ENCODE measurements around the gene TH. TPM values are rescaled to one million over a fixed set of nuclear protein-coding genes. Genes with fewer than 3 reads are reported as not detected.
A peak's percentile ranks its signal among the peaks of the same experiment; 100 is the strongest.

Gene TH
- total RNA-seq, 2 donors from 2014 or later: not detected

DNA sequence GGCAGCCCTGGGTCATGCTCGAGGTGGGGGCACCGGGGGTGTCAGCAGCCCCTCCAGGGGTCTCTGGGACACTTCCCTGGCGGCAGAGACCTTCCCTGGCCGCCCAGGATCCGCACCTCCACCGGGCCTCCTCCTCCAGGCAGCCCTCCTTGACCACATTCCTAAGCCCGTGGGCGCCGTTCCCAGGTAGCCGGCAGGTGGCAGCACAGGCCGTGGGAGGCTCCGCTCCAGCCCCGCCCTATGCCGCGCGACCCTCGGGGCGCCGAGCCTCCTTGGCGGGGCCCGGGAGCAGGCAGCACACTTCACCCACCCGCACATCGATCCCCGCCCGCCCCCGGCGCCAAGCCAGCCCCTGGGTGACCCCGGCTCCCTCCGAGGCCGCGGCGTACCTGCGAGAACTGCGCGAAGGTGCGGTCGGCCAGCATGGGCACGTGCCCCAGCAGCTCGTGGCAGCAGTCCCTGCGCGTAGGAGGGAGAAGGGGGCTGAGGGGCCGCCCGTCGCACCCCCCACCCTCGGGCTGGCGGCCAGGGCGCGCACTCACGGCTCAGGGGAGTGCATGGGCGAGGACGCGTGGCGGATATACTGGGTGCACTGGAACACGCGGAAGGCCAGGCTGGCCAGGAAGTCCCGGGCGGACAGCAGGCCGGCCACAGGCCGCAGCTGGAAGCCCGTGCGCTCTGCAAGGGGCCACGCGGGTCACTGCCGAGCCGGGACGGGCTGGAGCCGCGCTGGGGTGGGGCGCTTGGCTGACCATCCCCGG is 5.3 kb downstream of the TH start:
- Histone ChIP-seq H3K27ac (no peak overlapping the region), H3K9me3 (no peaks in the 10 kb centered on the region), H3K27me3 (no peaks in the 10 kb centered on the region), H3K4me3 (peak overlapping the region in 1 of 2 donors; percentile 40), H3K4me1 (peaks cover 0 to 16% of the 10 kb centered on the region in 2 donors), H3K36me3 (no peaks in the 10 kb centered on the region)
- TF ChIP-seq, protein P1, sequence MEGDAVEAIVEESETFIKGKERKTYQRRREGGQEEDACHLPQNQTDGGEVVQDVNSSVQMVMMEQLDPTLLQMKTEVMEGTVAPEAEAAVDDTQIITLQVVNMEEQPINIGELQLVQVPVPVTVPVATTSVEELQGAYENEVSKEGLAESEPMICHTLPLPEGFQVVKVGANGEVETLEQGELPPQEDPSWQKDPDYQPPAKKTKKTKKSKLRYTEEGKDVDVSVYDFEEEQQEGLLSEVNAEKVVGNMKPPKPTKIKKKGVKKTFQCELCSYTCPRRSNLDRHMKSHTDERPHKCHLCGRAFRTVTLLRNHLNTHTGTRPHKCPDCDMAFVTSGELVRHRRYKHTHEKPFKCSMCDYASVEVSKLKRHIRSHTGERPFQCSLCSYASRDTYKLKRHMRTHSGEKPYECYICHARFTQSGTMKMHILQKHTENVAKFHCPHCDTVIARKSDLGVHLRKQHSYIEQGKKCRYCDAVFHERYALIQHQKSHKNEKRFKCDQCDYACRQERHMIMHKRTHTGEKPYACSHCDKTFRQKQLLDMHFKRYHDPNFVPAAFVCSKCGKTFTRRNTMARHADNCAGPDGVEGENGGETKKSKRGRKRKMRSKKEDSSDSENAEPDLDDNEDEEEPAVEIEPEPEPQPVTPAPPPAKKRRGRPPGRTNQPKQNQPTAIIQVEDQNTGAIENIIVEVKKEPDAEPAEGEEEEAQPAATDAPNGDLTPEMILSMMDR (IDR thresholded peaks at IDR 0.05): peak; percentile 23 to 74
- no peak for DNase-seq (ENCODE audit: low spot score)

DNA sequence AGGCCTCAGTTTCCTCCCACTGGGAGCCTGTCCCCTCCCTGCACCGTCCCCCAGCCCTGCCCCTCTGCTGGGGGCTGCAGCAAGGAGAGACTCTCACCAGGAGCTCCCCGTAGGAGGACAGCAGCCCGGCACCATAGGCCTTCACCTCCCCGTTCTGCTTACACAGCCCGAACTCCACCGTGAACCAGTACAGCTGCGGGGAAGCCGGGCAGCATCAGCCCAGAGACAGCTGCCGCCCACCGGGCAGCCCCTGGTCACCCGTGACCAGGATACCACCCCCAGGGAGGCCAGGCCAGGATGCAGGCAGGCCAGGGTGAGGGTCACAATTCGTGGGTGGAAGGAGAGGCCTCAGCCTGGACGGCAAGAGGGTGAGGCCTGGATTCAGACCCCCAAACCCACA is 6.0 kb downstream of the TH start:
- TF ChIP-seq, protein P1 (IDR thresholded peaks at IDR 0.05): no peak
- Histone ChIP-seq H3K27me3 (no peaks in the 10 kb centered on the region), H3K9me3 (no peaks in the 10 kb centered on the region), H3K27ac (no peak overlapping the region), H3K36me3 (no peaks in the 10 kb centered on the region), H3K4me1 (peaks cover 0 to 16% of the 10 kb centered on the region in 2 donors), H3K4me3 (no peak overlapping the region)
- DNase-seq (ENCODE audit: low spot score): no peak

DNA sequence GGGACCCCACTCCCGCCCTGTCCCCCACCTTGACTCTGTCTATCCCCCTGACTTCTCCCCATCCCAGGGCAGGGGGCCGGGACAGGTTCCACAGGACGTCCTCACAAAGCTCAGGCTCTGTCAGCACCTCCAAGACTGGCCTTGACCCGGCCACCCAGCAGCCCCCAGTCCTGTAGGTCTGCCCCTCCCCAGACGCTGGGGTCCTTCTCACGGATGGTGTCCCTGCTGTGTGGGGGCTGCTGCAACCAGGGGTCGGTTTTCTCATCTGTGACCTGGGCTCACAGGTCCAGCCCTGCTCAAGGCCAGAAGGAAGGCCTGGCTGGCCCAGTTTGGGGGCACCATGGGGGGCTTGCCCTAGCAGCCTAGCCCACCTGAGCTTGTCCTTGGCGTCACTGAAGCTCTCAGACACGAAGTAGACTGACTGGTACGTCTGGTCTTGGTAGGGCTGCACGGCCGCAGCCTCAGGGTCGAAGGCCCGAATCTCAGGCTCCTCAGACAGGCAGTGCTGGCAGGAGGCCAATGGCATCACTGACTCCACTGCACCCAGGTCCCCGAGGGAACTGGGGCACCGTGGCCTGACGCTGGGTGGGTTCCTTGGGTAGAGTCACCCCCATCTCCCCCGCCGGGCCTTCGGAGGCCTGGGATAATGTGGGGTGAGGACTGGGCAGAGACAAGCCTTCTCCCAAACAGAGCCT is 6.6 kb downstream of the TH start:
- no peaks in the 10 kb centered on the region for H3K9me3 ChIP-seq
- no peak for DNase-seq (ENCODE audit: low spot score)
- H3K4me1 ChIP-seq: peaks cover 0 to 16% of the 10 kb centered on the region in 2 donors
- H3K36me3 ChIP-seq: no peaks in the 10 kb centered on the region
- H3K27ac ChIP-seq: no peak overlapping the region
- no peaks in the 10 kb centered on the region for H3K27me3 ChIP-seq
- no peak overlapping the region for H3K4me3 ChIP-seq
- TF ChIP-seq, protein P1 (IDR thresholded peaks at IDR 0.05): no peak

DNA sequence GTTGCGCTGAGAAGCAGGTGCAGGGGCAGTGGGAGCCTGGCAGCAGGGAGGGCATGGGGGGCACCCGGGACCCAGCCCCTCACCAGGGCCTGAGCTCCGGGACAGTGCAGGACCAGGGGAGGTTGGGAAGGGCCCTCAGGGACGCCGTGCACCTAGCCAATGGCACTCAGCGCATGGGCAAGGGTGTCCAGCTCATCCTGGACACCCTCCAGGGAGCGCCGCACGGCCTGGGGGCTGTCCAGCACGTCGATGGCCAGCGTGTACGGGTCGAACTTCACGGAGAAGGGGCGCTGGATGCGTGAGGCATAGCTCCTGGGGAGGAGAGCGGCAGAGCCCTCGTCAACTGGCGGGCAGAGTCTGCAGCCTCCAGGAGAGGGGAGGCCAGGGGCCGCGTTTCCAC is 7.5 kb downstream of the TH start:
- no peak overlapping the region for H3K4me3 ChIP-seq
- H3K27ac ChIP-seq: no peak overlapping the region
- peaks cover 0 to 16% of the 10 kb centered on the region in 2 donors for H3K4me1 ChIP-seq
- H3K27me3 ChIP-seq: no peaks in the 10 kb centered on the region
- DNase-seq (ENCODE audit: low spot score): no peak
- H3K36me3 ChIP-seq: no peaks in the 10 kb centered on the region
- TF ChIP-seq, protein P1 (IDR thresholded peaks at IDR 0.05): no peak
- H3K9me3 ChIP-seq: no peaks in the 10 kb centered on the region

GRCh38 chr11:2163428-2163978 is 8.1 kb downstream of the TH start:
- Histone ChIP-seq H3K4me3 (no peak overlapping the region), H3K36me3 (no peaks in the 10 kb centered on the region), H3K4me1 (peaks cover 0 to 16% of the 10 kb centered on the region in 2 donors), H3K9me3 (no peaks in the 10 kb centered on the region), H3K27me3 (no peaks in the 10 kb centered on the region), H3K27ac (no peak overlapping the region)
- TF ChIP-seq, protein P1 (IDR thresholded peaks at IDR 0.05): no peak
- no peak for DNase-seq (ENCODE audit: low spot score)

Data from right atrium auricular region (tissue), 2 donors.